GM21786 (cell line): ENCODE measurements around the gene LHX2.

Experiments
- ATAC-seq: cut with Tn5 transposase; IDR thresholded peaks from one replicate; pipeline ENCODE4 v1.9.1; 2021; ENCODE audit not compliant: unreplicated experiment

LHX2 gene

GRCh38 chr9:124012368-124013301 is 1.1 kb downstream of the LHX2 start:
- ATAC-seq, result no peak

GRCh38 chr9:124013309-124014210 is 2.0 kb downstream of the LHX2 start:
- no peak for ATAC-seq

- ATAC-seq, result no peak
These were observed 2.8 kb downstream of the LHX2 start for GRCh38 chr9:124014211-124014955.

GRCh38 chr9:124014956-124015660 is 3.5 kb downstream of the LHX2 start:
- ATAC-seq, result no peak

- no peak for ATAC-seq
These were observed 4.1 kb downstream of the LHX2 start for GRCh38 chr9:124015661-124016131.

- ATAC-seq, result no peak
These were observed 4.8 kb downstream of the LHX2 start for GRCh38 chr9:124016175-124017050.

- ATAC-seq, result no peak
These were observed 5.7 kb downstream of the LHX2 start for GRCh38 chr9:124017051-124017928.

- no peak for ATAC-seq
These were observed 6.6 kb downstream of the LHX2 start for GRCh38 chr9:124017929-124018729.

- ATAC-seq, result no peak
These were observed 7.4 kb downstream of the LHX2 start for GRCh38 chr9:124018730-124019697.

GRCh38 chr9:124019771-124020519 is 8.4 kb downstream of the LHX2 start:
- no peak for ATAC-seq

- no peak for ATAC-seq
These were observed 9.2 kb downstream of the LHX2 start for GRCh38 chr9:124020520-124021384.

GRCh38 chr9:124021385-124021769 is 9.8 kb downstream of the LHX2 start:
- no peak for ATAC-seq

GRCh38 chr9:124022201-124023121 is 10.9 kb downstream of the LHX2 start:
- ATAC-seq, result no peak

GRCh38 chr9:124024107-124024506 is 12.5 kb downstream of the LHX2 start:
- no peak for ATAC-seq
